OCI-LY7 (cell line): ENCODE measurements around the gene LAMTOR4.

Source experiments
- EZH2phosphoT487 ChIP-seq: fragments of 200-600 bp; sonication (generic); IDR thresholded peaks from 2 replicates; pipeline ENCODE4 v1.6.1; 2018; ENCODE audit warnings: low read depth, borderline replicate concordance, mild to moderate bottlenecking, mixed run types, antibody characterized with exemption, low read length, moderate library complexity, mixed read lengths
- TF ChIP-seq, protein P1 (sequence below): fragments of 200-600 bp; sonication (generic); conservative IDR thresholded peaks from 2 replicates; pipeline ENCODE4 v1.5.1; 2014; ENCODE audit warnings: mild to moderate bottlenecking, antibody characterized with exemption, low read length, moderate library complexity, mixed read lengths

DNA sequence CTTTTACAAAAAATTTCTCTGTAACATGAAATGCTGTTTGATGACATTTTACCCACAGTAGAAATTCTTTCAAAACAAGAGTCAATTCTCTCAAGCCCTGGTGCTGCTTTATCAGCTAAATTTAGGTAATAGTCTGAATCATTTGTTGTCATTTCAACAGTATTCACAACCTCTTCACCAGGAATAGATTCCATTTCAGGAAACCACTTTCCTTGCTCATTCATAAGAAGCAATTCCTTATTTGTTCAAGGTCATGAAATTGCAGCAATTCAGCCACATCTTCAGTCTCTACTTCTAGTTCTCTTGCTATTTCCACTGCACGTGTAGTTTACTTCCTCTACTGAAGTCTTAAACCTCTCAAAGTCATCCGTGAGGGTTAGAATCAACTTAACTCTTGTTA is 43.1 kb downstream of the LAMTOR4 start:
- TF ChIP-seq, protein P1, sequence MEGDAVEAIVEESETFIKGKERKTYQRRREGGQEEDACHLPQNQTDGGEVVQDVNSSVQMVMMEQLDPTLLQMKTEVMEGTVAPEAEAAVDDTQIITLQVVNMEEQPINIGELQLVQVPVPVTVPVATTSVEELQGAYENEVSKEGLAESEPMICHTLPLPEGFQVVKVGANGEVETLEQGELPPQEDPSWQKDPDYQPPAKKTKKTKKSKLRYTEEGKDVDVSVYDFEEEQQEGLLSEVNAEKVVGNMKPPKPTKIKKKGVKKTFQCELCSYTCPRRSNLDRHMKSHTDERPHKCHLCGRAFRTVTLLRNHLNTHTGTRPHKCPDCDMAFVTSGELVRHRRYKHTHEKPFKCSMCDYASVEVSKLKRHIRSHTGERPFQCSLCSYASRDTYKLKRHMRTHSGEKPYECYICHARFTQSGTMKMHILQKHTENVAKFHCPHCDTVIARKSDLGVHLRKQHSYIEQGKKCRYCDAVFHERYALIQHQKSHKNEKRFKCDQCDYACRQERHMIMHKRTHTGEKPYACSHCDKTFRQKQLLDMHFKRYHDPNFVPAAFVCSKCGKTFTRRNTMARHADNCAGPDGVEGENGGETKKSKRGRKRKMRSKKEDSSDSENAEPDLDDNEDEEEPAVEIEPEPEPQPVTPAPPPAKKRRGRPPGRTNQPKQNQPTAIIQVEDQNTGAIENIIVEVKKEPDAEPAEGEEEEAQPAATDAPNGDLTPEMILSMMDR: no peak; the same call in 1 of the 2 replicates
- no peak for TF ChIP-seq EZH2phosphoT487
